ENCODE measurements around the gene FNDC3B.

The FNDC3B gene

DNA sequence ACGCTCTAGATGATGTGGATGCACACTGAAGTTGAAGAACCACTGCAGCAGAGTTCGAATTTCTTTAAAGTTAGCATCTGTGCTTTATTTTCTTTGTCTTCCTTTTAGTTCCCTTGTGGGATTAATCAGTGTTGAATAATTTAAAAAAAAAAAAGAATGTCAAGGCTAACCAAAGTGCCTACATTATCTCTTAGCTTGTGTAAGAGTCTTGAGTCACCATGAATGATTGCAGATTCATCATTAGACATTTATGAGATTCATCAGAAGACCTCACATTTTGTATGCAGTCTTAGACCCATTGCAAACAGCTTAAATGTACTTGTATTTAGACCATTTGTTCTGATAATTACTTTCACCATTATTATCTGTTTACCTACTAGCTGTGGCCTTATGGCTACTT, 182.2 kb downstream of the FNDC3B start:
- no peak overlapping the region for H3K23ac ChIP-seq (ENCODE audit: low read depth, low read length, poor library complexity)
- H3K27me3 ChIP-seq (ENCODE audit: control insufficient read depth in 3 of 3, insufficient read depth in 3 of 3, low read depth in 1 of 3, low read length in 3 of 3): no peaks in the 10 kb centered on the region
- no peak overlapping the region for H2AK5ac ChIP-seq (ENCODE audit: low read depth, low read length)
- H3K4me2 ChIP-seq (ENCODE audit: insufficient read depth, low read length, poor library complexity, severe bottlenecking): no peak overlapping the region
- no peak overlapping the region for H2BK12ac ChIP-seq (ENCODE audit: low read length)
- H3K9me3 ChIP-seq (replicated peaks in 1 of 2; ENCODE audit: control insufficient read depth in 2 of 2, insufficient read depth in 1 of 2, low read depth in 1 of 2, low read length in 2 of 2): no peaks in the 10 kb centered on the region
- no peak overlapping the region for H2AFZ ChIP-seq (ENCODE audit: low read length)
- no peak overlapping the region for H2BK5ac ChIP-seq (ENCODE audit: low read length)
- H3K79me1 ChIP-seq (ENCODE audit: low read depth, low read length): peaks cover 2% of the 10 kb centered on the region
- no peak overlapping the region for H3K14ac ChIP-seq (ENCODE audit: low read length)
- WGBS, 2 donors (ENCODE audit: extremely low coverage in 2 of 2, insufficient read length in 2 of 2, insufficient replicate concordance in 1 of 2): no CpG with 5 or more reads among the region's 2 CpGs
- no peak overlapping the region for H3K9ac ChIP-seq (ENCODE audit: low read depth, low read length, poor library complexity)
- H4K91ac ChIP-seq (ENCODE audit: low read depth, low read length, poor library complexity): no peak overlapping the region
- H4K8ac ChIP-seq (ENCODE audit: low read depth, low read length): no peak overlapping the region
- DNase-seq (ENCODE audit: low spot score): no peak
- no peaks in the 10 kb centered on the region for H3K36me3 ChIP-seq (replicated peaks in 1 of 2; ENCODE audit: control insufficient read depth in 2 of 2, insufficient read depth in 2 of 2, low read length in 2 of 2)
- no peak overlapping the region for H3K4ac ChIP-seq (ENCODE audit: low read length)
- H3K18ac ChIP-seq (ENCODE audit: low read length): no peak overlapping the region
- no peak overlapping the region for H3K4me3 ChIP-seq (ENCODE audit: low read length in 2 of 2)
- H2BK15ac ChIP-seq (ENCODE audit: low read length): no peak overlapping the region
- H2BK120ac ChIP-seq (ENCODE audit: low read depth, low read length): no peak overlapping the region
- peaks cover 6 to 39% of the 10 kb centered on the region in 2 donors for H3K4me1 ChIP-seq (ENCODE audit: control insufficient read depth in 2 of 2, insufficient read depth in 1 of 2, low read depth in 1 of 2, low read length in 2 of 2)
- no peak overlapping the region for H3K27ac ChIP-seq (replicated peaks; ENCODE audit: low read length)

DNA sequence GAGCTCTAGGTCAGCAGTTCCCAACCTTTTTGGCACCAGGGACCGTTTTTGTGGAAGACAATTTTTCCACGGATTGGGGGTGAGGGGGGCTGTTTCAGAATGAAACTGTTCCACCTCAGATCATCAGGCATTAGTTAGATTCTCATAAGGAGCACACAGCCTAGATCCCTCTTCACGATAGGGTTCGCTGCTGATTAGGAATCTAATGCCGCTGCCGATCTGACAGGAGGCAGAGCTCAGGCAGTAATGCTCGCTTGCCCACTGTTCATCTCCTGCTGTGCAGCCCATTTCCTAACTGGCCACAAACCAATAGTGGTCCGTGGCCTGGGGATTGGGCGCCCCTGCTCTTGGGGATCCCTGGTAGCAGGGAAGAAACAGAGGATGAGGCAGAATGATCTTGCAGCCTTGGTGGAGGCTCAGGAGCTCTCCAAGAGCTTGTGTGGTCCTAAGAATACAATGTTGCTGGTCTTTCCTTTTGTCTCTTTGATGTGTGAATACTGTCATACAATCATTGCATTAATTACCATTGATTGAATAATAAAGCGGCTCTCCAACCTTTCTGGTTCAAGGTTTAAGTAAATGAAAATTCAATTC, 183.2 kb downstream of the FNDC3B start:
- Histone ChIP-seq H3K27me3 (ENCODE audit: control insufficient read depth in 3 of 3, insufficient read depth in 3 of 3, low read depth in 1 of 3, low read length in 3 of 3) (no peaks in the 10 kb centered on the region), H3K18ac (ENCODE audit: low read length) (peak overlapping the region; percentile 77), H3K14ac (ENCODE audit: low read length) (no peak overlapping the region), H2BK120ac (ENCODE audit: low read depth, low read length) (no peak overlapping the region), H3K36me3 (replicated peaks in 1 of 2; ENCODE audit: control insufficient read depth in 2 of 2, insufficient read depth in 2 of 2, low read length in 2 of 2) (peaks cover 0 to 9% of the 10 kb centered on the region in 2 donors), H3K27ac (replicated peaks; ENCODE audit: low read length) (no peak overlapping the region), H3K4ac (ENCODE audit: low read length) (no peak overlapping the region), H2BK5ac (ENCODE audit: low read length) (no peak overlapping the region), H3K9ac (ENCODE audit: low read depth, low read length, poor library complexity) (no peak overlapping the region), H4K8ac (ENCODE audit: low read depth, low read length) (no peak overlapping the region), H3K4me2 (ENCODE audit: insufficient read depth, low read length, poor library complexity, severe bottlenecking) (no peak overlapping the region), H2BK15ac (ENCODE audit: low read length) (no peak overlapping the region), H3K4me1 (ENCODE audit: control insufficient read depth in 2 of 2, insufficient read depth in 1 of 2, low read depth in 1 of 2, low read length in 2 of 2) (peaks cover 6 to 34% of the 10 kb centered on the region in 2 donors), H4K91ac (ENCODE audit: low read depth, low read length, poor library complexity) (no peak overlapping the region), H3K79me1 (ENCODE audit: low read depth, low read length) (peaks cover 2% of the 10 kb centered on the region), H2BK12ac (ENCODE audit: low read length) (no peak overlapping the region), H3K9me3 (replicated peaks in 1 of 2; ENCODE audit: control insufficient read depth in 2 of 2, insufficient read depth in 1 of 2, low read depth in 1 of 2, low read length in 2 of 2) (no peaks in the 10 kb centered on the region), H3K23ac (ENCODE audit: low read depth, low read length, poor library complexity) (no peak overlapping the region), H3K4me3 (ENCODE audit: low read length in 2 of 2) (no peak overlapping the region), H2AK5ac (ENCODE audit: low read depth, low read length) (no peak overlapping the region), H2AFZ (ENCODE audit: low read length) (no peak overlapping the region)
- WGBS, 2 donors (ENCODE audit: extremely low coverage in 2 of 2, insufficient read length in 2 of 2, insufficient replicate concordance in 1 of 2): no CpG with 5 or more reads among the region's 10 CpGs
- DNase-seq (ENCODE audit: low spot score): no peak

DNA sequence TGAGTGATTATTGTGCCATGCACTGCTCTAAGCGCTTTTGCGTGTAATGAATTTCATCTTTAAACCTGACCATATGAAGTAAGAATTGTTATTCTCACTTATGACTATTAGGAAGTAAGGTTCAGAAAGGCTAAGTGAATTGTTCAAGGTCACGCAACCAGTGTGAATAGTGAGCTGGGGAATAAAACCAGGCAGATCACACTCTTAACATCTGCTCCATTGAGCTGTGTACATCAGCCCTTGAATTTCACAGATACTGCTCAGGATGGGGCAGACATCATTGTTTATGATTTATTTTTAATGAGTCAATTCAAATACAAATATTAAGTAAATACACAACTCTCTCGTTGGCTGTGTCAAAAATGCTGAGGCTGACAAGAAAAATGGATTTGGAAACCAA, 184.5 kb downstream of the FNDC3B start:
- H2AK5ac ChIP-seq (ENCODE audit: low read depth, low read length): no peak overlapping the region
- H3K4me1 ChIP-seq (ENCODE audit: control insufficient read depth in 2 of 2, insufficient read depth in 1 of 2, low read depth in 1 of 2, low read length in 2 of 2): peaks cover 6 to 35% of the 10 kb centered on the region in 2 donors
- peaks cover 0 to 16% of the 10 kb centered on the region in 2 donors for H3K36me3 ChIP-seq (replicated peaks in 1 of 2; ENCODE audit: control insufficient read depth in 2 of 2, insufficient read depth in 2 of 2, low read length in 2 of 2)
- H4K8ac ChIP-seq (ENCODE audit: low read depth, low read length): no peak overlapping the region
- no peak overlapping the region for H3K9ac ChIP-seq (ENCODE audit: low read depth, low read length, poor library complexity)
- no peak overlapping the region for H2BK15ac ChIP-seq (ENCODE audit: low read length)
- no peak overlapping the region for H3K4ac ChIP-seq (ENCODE audit: low read length)
- H3K14ac ChIP-seq (ENCODE audit: low read length): no peak overlapping the region
- no peaks in the 10 kb centered on the region for H3K9me3 ChIP-seq (replicated peaks in 1 of 2; ENCODE audit: control insufficient read depth in 2 of 2, insufficient read depth in 1 of 2, low read depth in 1 of 2, low read length in 2 of 2)
- H3K18ac ChIP-seq (ENCODE audit: low read length): no peak overlapping the region
- peaks cover 2% of the 10 kb centered on the region for H3K79me1 ChIP-seq (ENCODE audit: low read depth, low read length)
- no peak overlapping the region for H3K4me2 ChIP-seq (ENCODE audit: insufficient read depth, low read length, poor library complexity, severe bottlenecking)
- H2BK5ac ChIP-seq (ENCODE audit: low read length): no peak overlapping the region
- H3K4me3 ChIP-seq (ENCODE audit: low read length in 2 of 2): no peak overlapping the region
- H3K27ac ChIP-seq (replicated peaks; ENCODE audit: low read length): no peak overlapping the region
- H2AFZ ChIP-seq (ENCODE audit: low read length): no peak overlapping the region
- DNase-seq (ENCODE audit: low spot score): no peak
- no peak overlapping the region for H2BK120ac ChIP-seq (ENCODE audit: low read depth, low read length)
- no peak overlapping the region for H2BK12ac ChIP-seq (ENCODE audit: low read length)
- H3K27me3 ChIP-seq (ENCODE audit: control insufficient read depth in 3 of 3, insufficient read depth in 3 of 3, low read depth in 1 of 3, low read length in 3 of 3): no peaks in the 10 kb centered on the region
- H3K23ac ChIP-seq (ENCODE audit: low read depth, low read length, poor library complexity): no peak overlapping the region
- no CpG with 5 or more reads among the region's 4 CpGs for WGBS, 2 donors (ENCODE audit: extremely low coverage in 2 of 2, insufficient read length in 2 of 2, insufficient replicate concordance in 1 of 2)
- H4K91ac ChIP-seq (ENCODE audit: low read depth, low read length, poor library complexity): no peak overlapping the region

DNA sequence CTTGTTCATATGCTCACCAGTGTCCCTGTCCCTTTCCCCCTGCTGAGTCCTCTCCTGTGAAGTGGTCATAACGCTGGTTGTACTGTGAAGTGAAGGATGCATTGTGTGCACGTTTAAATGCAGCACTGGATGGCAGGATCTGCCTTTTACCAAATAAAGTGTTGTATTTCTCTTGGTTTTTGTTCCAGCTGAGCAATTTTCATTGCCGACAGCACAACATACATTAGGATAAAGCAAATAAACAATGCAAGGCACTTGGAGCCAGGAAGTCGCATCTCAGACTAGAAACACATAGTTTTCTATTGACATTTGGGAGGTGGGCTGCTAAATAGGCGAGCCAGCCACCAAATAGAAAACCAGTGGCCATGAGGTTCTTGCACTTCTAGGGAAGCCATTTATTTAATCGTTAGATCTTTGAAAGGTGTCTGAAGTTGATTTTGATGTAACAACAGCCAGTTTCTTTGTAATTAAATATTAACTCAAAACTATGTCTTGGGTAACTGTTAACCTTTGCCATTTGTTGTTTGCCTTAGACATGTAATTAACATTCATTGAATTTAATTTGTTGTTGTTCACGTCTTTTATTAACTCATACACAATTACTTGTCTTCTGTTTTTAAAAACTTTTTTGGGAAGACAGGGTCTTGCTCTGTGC, 185.3 kb downstream of the FNDC3B start:
- H2BK15ac ChIP-seq (ENCODE audit: low read length): no peak overlapping the region
- no peak overlapping the region for H3K27ac ChIP-seq (replicated peaks; ENCODE audit: low read length)
- H3K23ac ChIP-seq (ENCODE audit: low read depth, low read length, poor library complexity): no peak overlapping the region
- no peak overlapping the region for H3K4me2 ChIP-seq (ENCODE audit: insufficient read depth, low read length, poor library complexity, severe bottlenecking)
- peaks cover 2% of the 10 kb centered on the region for H3K79me1 ChIP-seq (ENCODE audit: low read depth, low read length)
- no peak overlapping the region for H3K4ac ChIP-seq (ENCODE audit: low read length)
- no peak overlapping the region for H2BK120ac ChIP-seq (ENCODE audit: low read depth, low read length)
- no peak overlapping the region for H3K14ac ChIP-seq (ENCODE audit: low read length)
- H3K4me3 ChIP-seq (ENCODE audit: low read length in 2 of 2): no peak overlapping the region
- peaks cover 6 to 35% of the 10 kb centered on the region in 2 donors for H3K4me1 ChIP-seq (ENCODE audit: control insufficient read depth in 2 of 2, insufficient read depth in 1 of 2, low read depth in 1 of 2, low read length in 2 of 2)
- H2BK5ac ChIP-seq (ENCODE audit: low read length): no peak overlapping the region
- no peak overlapping the region for H4K91ac ChIP-seq (ENCODE audit: low read depth, low read length, poor library complexity)
- H4K8ac ChIP-seq (ENCODE audit: low read depth, low read length): no peak overlapping the region
- H3K9me3 ChIP-seq (replicated peaks in 1 of 2; ENCODE audit: control insufficient read depth in 2 of 2, insufficient read depth in 1 of 2, low read depth in 1 of 2, low read length in 2 of 2): no peaks in the 10 kb centered on the region
- H3K18ac ChIP-seq (ENCODE audit: low read length): no peak overlapping the region
- peaks cover 0 to 24% of the 10 kb centered on the region in 2 donors for H3K36me3 ChIP-seq (replicated peaks in 1 of 2; ENCODE audit: control insufficient read depth in 2 of 2, insufficient read depth in 2 of 2, low read length in 2 of 2)
- no peak overlapping the region for H2AFZ ChIP-seq (ENCODE audit: low read length)
- no peak for DNase-seq (ENCODE audit: low spot score)
- no CpG with 5 or more reads among the region's 7 CpGs for WGBS, 2 donors (ENCODE audit: extremely low coverage in 2 of 2, insufficient read length in 2 of 2, insufficient replicate concordance in 1 of 2)
- H3K9ac ChIP-seq (ENCODE audit: low read depth, low read length, poor library complexity): no peak overlapping the region
- no peak overlapping the region for H2AK5ac ChIP-seq (ENCODE audit: low read depth, low read length)
- no peak overlapping the region for H2BK12ac ChIP-seq (ENCODE audit: low read length)
- no peaks in the 10 kb centered on the region for H3K27me3 ChIP-seq (ENCODE audit: control insufficient read depth in 3 of 3, insufficient read depth in 3 of 3, low read depth in 1 of 3, low read length in 3 of 3)
